HG03103 (cell line): ENCODE results near the gene JTB.

Experiments
- ATAC-seq: cut with Tn5 transposase; IDR thresholded peaks from one replicate; pipeline ENCODE4 v1.9.1; 2021; ENCODE audit warnings: low read depth; ENCODE audit not compliant: unreplicated experiment

Gene JTB

DNA sequence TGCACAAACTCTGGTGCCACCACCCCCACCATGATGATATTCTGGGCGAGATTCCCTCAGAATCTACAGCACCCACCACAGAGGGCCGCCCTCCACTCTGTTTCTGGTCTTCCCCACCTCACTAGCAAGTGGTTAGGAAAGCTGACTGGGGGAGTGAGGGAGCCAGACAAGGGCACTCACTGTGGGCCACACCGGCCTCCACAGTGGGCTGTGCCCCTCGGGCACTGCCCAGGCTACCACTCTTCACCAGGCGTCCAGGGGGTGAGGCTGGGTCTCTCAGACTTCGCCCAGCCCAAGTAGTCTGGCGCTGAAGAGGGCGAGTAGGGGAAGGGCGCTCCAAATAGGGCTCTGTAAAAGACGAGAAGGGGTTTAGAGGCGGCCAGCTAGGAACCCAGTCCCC is 43.5 kb downstream of the JTB start:
- ATAC-seq: no peak

DNA sequence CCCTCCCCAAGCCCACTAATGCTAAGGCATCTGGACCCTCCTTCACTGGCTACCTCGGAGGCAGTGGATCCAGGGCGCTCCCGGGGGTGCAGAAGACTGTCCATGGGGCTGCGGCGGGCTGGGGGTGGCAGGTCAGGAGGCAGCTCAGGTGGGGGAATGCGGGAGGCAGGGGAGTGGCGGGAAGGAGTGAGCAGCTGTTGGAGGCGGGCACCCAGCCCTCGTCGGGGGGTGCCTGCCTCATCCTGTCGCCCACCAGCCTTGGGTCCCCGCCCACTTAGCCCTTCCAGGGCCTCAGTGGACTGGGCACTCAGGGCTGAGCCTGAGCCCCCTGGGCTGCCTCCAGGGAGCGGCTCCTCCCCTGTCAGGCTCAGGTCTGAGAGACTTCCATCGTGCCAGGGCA is 44.0 kb downstream of the JTB start:
- ATAC-seq: no peak

GRCh38 chr1:153932156-153933131 is 45.0 kb downstream of the JTB start:
- no peak for ATAC-seq

- no peak for ATAC-seq
Observed at GRCh38 chr1:153929981-153930948, 47.2 kb downstream of the JTB start.

- no peak for ATAC-seq
Observed at GRCh38 chr1:153929426-153929825, 48.0 kb downstream of the JTB start.

DNA sequence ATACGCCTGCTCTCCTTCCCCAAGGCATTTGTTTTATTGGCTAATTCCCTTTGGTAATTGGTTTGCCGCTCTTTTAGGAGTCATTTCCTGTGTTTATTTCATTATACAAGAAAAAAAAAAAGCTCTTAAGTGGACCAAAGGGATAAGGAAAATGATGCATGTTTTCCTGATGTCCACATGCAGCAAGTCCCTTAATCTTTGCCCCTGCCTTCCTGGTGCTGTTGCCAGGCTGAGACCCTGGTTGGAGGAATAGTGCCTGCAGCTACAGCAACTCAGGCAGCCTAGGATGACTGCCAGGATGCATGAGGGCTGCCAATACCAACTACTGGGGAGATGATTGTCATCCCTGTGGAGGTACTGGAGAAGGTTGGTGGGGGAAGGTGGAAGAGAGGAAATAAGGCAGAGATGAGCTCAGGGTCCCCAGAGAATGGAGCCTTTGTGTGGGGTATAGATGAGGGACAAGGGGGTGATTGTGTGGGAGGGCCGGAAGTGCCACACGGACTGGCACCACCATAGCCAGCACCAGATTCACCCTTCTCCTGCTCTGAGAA is 48.6 kb downstream of the JTB start:
- no peak for ATAC-seq

DNA sequence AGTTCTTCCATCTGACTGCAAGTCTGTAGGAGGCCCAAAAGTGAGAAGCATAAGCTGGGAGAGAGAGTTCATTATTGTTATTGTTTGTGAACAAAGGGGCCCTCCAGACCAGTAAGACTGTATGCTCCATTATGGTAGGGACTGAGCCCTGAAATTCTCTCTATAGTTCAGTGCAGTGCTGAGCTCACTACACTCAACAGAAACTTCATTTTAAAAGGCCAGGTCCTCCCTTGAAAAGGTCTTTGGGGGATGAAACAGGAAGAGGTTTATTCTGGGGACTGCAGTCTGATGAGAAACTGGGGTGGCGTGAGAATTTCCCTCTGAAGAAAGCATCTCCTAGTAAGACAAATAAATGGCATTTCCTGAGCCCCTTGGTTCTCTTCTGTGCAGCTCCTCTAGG is 49.2 kb downstream of the JTB start:
- ATAC-seq: no peak

GRCh38 chr1:153926405-153926804 is 51.1 kb downstream of the JTB start:
- no peak for ATAC-seq
